GM19324 (cell line): ENCODE results near the gene SEC14L5.
A peak's percentile ranks its signal among the peaks of the same experiment; 100 is the strongest.
"Not testable (repeated sequence)": the region's sequence is repeated elsewhere in the genome, so short reads cannot be mapped to it uniquely, and the experiment has no call there.

Source experiments
- ATAC-seq: cut with Tn5 transposase; IDR thresholded peaks from one replicate; pipeline ENCODE4 v1.9.1; 2021; ENCODE audit warnings: mild to moderate bottlenecking, moderate library complexity; ENCODE audit not compliant: unreplicated experiment, low FRiP score

Gene SEC14L5

GRCh38 chr16:5032748-5033167, 74.6 kb downstream of the SEC14L5 start:
- ATAC-seq: no peak

GRCh38 chr16:5033256-5034166, 75.4 kb downstream of the SEC14L5 start, which contains the start of gene NAGPA:
TSS of gene NAGPA (minus strand) at chr16:5033935. CDS start at chr16:5033914, 21 bp downstream.
- ATAC-seq: peak; percentile 77

- no peak for ATAC-seq
Observed at GRCh38 chr16:5034167-5034523, 76.0 kb downstream of the SEC14L5 start.

- no peak for ATAC-seq
Observed at GRCh38 chr16:5035909-5036227, 77.7 kb downstream of the SEC14L5 start.

- no peak for ATAC-seq
Observed at GRCh38 chr16:5036228-5037156, 78.4 kb downstream of the SEC14L5 start.

GRCh38 chr16:5040451-5040850, 82.3 kb downstream of the SEC14L5 start:
- ATAC-seq: no peak

GRCh38 chr16:5041600-5042133, 83.5 kb downstream of the SEC14L5 start:
- no peak for ATAC-seq

GRCh38 chr16:5042574-5043171, 84.5 kb downstream of the SEC14L5 start:
- no peak for ATAC-seq

- no peak for ATAC-seq
Observed at GRCh38 chr16:5044011-5044540, 85.9 kb downstream of the SEC14L5 start.

- not testable (repeated sequence) for ATAC-seq
Observed at GRCh38 chr16:5044581-5044980, 86.5 kb downstream of the SEC14L5 start.

GRCh38 chr16:5045499-5046115, 87.5 kb downstream of the SEC14L5 start:
- no peak for ATAC-seq

- no peak for ATAC-seq
Observed at GRCh38 chr16:5046914-5047313, 88.8 kb downstream of the SEC14L5 start.

GRCh38 chr16:5054876-5055865, 97.0 kb downstream of the SEC14L5 start:
- no peak for ATAC-seq

GRCh38 chr16:5056352-5056751, 98.2 kb downstream of the SEC14L5 start:
- ATAC-seq: no peak

GRCh38 chr16:5058476-5058875, 100.3 kb downstream of the SEC14L5 start:
- no peak for ATAC-seq

GRCh38 chr16:5059386-5060072, 101.4 kb downstream of the SEC14L5 start:
- ATAC-seq: no peak

GRCh38 chr16:5060073-5060641, 102.0 kb downstream of the SEC14L5 start:
- no peak for ATAC-seq

- ATAC-seq: no peak
Observed at GRCh38 chr16:5062051-5062450, 103.9 kb downstream of the SEC14L5 start.
